OCI-LY7 (cell line): ENCODE measurements around the gene RAPGEF5. TPM values are rescaled to one million over a fixed set of nuclear protein-coding genes. Genes with fewer than 3 reads are reported as not detected.

Source experiments
- BruUV-seq: library from RNA; stranded (reverse); fragments of 400-500 nt; replicated peaks from 2 replicates; lab custom pipeline; 2021; lab: Mats Ljungman, UMichigan
- CTCF ChIA-PET: fragments of 300-600 bp; sonication (Branson Sonifier 250); formaldehyde crosslinking; loops from one replicate; lab custom pipeline; 2022; ENCODE audit warnings: antibody characterized with exemption; ENCODE audit not compliant: unreplicated experiment; lab: Charles Lee
- POLR2A ChIA-PET: fragments of 300-600 bp; sonication (Branson Sonifier 250); formaldehyde crosslinking; loops from one replicate; lab custom pipeline; 2022; ENCODE audit warnings: antibody characterized with exemption; lab: Charles Lee
- DNase-seq: peaks from one replicate; pipeline ENCODE4 v3.0.0-alpha.2; 2015; ENCODE audit warnings: low spot score
- H2AFZ ChIP-seq: fragments of 200-600 bp; sonication (generic), shearing (Covaris generic); 2 replicates; pipeline ENCODE4 v1.6.1; 2014; ENCODE audit warnings: mild to moderate bottlenecking, antibody characterized with exemption, low read length, moderate library complexity
- H3K27ac ChIP-seq: fragments of 200-600 bp; sonication (generic); 2 replicates; pipeline ENCODE4 v1.5.1; 2014; ENCODE audit warnings: mixed run types, low read depth, mild to moderate bottlenecking, moderate library complexity, low read length, inconsistent platforms; ENCODE audit not compliant: poor library complexity, severe bottlenecking
- H3K36me3 ChIP-seq: fragments of 200-600 bp; sonication (generic); 2 replicates; pipeline ENCODE4 v1.6.1; 2014; ENCODE audit warnings: mild to moderate bottlenecking, antibody characterized with exemption, low read length, moderate library complexity, mixed read lengths; ENCODE audit not compliant: insufficient read depth
- H3K4me1 ChIP-seq: fragments of 200-600 bp; sonication (generic); 2 replicates; pipeline ENCODE4 v1.5.1; 2014; ENCODE audit warnings: mild to moderate bottlenecking, low read length; ENCODE audit not compliant: insufficient read depth, poor library complexity, severe bottlenecking
- H3K4me2 ChIP-seq: fragments of 200-600 bp; sonication (generic); 2 replicates; pipeline ENCODE4 v1.6.1; 2014; ENCODE audit warnings: mild to moderate bottlenecking, low read length
- H3K4me3 ChIP-seq: fragments of 200-600 bp; sonication (generic); 2 replicates; pipeline ENCODE4 v1.5.1; 2014; ENCODE audit warnings: mild to moderate bottlenecking, low read depth, low read length; ENCODE audit not compliant: poor library complexity, severe bottlenecking
- H3K79me2 ChIP-seq: fragments of 200-600 bp; sonication (generic); 2 replicates; pipeline ENCODE4 v1.6.1; 2016; ENCODE audit warnings: low read depth, mild to moderate bottlenecking, low read length, moderate library complexity, mixed read lengths; ENCODE audit not compliant: insufficient read depth
- H3K9me2 ChIP-seq: fragments of 200-600 bp; sonication (generic); 2 replicates; pipeline ENCODE4 v1.6.1; 2016; ENCODE audit warnings: mild to moderate bottlenecking, low read length, mixed read lengths; ENCODE audit not compliant: insufficient read depth
- H3K9me3 ChIP-seq: fragments of 200-600 bp; sonication (generic); 2 replicates; pipeline ENCODE4 v1.6.1; 2014; ENCODE audit warnings: mild to moderate bottlenecking, mixed run types, low read length, mixed read lengths
- H4K20me1 ChIP-seq: fragments of 200-600 bp; sonication (generic); 2 replicates; pipeline ENCODE4 v1.6.1; 2014; ENCODE audit warnings: mild to moderate bottlenecking, antibody characterized with exemption, low read length, moderate library complexity, mixed read lengths; ENCODE audit not compliant: insufficient read depth
- CTCF ChIP-seq: fragments of 200-600 bp; sonication (generic); conservative IDR thresholded peaks from 2 replicates; pipeline ENCODE4 v1.5.1; 2014; ENCODE audit warnings: mild to moderate bottlenecking, antibody characterized with exemption, low read length, moderate library complexity, mixed read lengths
- EZH2phosphoT487 ChIP-seq: fragments of 200-600 bp; sonication (generic); IDR thresholded peaks from 2 replicates; pipeline ENCODE4 v1.6.1; 2018; ENCODE audit warnings: low read depth, borderline replicate concordance, mild to moderate bottlenecking, mixed run types, antibody characterized with exemption, low read length, moderate library complexity, mixed read lengths
- intact Hi-C: fragments of 100-400 bp; cut with micrococcal nuclease; formaldehyde crosslinking; loops from one replicate; pipeline ENCODE4 v1.10.0; 2022; ENCODE audit not compliant: unreplicated experiment
- total RNA-seq, 2 experiments: library from RNA; depleted of rRNA in 1 of 2; stranded (reverse); fragments of >200 nt in 1 of 2; shearing (Covaris generic) in 1 of 2; gene quantifications; 2 replicates each; pipeline ENCODE4 v1.2.3, GENCODE V29; 2014 to 2022

RAPGEF5 gene
- total RNA-seq, 2 experiments from 2014 or later, result 114 to 115 TPM

DNA sequence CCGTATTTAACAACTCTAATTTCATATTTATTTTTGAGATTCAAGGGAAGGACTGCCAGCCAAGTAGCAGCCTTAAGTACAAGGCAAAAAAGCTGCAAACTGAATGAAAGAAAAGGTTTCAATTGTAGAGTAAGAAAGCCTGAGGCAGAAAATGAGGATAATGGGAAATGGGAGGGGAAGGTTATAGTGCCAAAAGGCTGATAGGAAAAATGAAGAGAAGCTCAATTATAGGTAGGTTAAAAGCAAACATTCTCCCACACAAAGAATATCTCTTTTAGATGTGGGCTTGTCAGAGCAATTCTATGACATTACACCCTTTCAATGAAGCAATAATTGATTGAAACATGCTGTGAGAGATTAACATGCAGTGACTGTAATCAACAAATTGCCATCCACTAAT is 175.3 kb downstream of the RAPGEF5 start:
- ChIA-PET POLR2A (interaction anchor here (0.7 to 1.6 kb wide), 3 partner anchors 8 to 131 kb away, joined by 3 to 5 read pairs (median 5); no protein-coding TSS in a partner anchor), CTCF (no interaction called here)
- no peaks in the 10 kb centered on the region for H3K79me2 ChIP-seq
- no peak for TF ChIP-seq CTCF
- no peak for TF ChIP-seq EZH2phosphoT487
- H3K4me2 ChIP-seq, result no peak overlapping the region
- no peaks in the 10 kb centered on the region for H3K4me1 ChIP-seq
- H3K4me3 ChIP-seq, result no peak overlapping the region
- DNase-seq, result no peak
- H2AFZ ChIP-seq, result no peak overlapping the region
- H4K20me1 ChIP-seq, result no peaks in the 10 kb centered on the region
- H3K27ac ChIP-seq, result no peak overlapping the region
- intact Hi-C loops, result no loop called here
- no peaks in the 10 kb centered on the region for H3K9me2 ChIP-seq
- BruUV-seq, result no TSS peak
- peaks cover 94% of the 10 kb centered on the region for H3K36me3 ChIP-seq
- H3K9me3 ChIP-seq, result peaks cover 3% of the 10 kb centered on the region; the same call in 1 of the 2 replicates

DNA sequence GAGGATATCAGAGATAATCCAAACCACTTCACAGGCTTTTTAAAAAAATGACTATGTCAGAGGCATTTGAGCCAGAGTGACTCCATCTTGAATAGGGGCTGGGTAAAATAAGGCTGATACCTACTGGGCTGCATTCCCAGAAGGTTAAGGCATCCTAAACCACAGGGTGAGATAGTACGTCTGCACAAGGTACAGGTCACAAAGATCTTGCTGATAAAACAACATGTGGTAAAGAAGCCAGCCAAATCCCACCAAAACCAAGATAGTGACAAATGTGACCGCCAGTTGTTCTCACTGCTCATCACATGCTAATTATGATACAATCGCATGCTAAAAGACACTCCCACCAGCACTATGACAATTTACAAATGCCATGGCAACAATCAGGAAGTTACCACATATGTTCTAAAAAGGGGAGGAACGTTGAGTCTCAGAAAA is 177.5 kb downstream of the RAPGEF5 start:
- peaks cover 96% of the 10 kb centered on the region for H3K36me3 ChIP-seq
- no peak overlapping the region for H2AFZ ChIP-seq
- no peak for TF ChIP-seq EZH2phosphoT487
- no peak for TF ChIP-seq CTCF
- POLR2A ChIA-PET, result interaction anchor here (0.7 to 1.3 kb wide), 3 partner anchors 10 to 107 kb away, joined by 3 read pairs; no protein-coding TSS in a partner anchor
- no TSS peak for BruUV-seq
- no peak overlapping the region for H3K27ac ChIP-seq
- no peak for DNase-seq
- H3K4me3 ChIP-seq, result no peak overlapping the region
- intact Hi-C loops, result no loop called here
- no peak overlapping the region for H3K4me2 ChIP-seq
- CTCF ChIA-PET, result interaction anchor here (0.5 kb wide), 1 partner anchor 65 kb away, joined by 3 read pairs; no protein-coding TSS in a partner anchor
- peaks cover 3% of the 10 kb centered on the region; the same call in 1 of the 2 replicates for H3K9me3 ChIP-seq
- H4K20me1 ChIP-seq, result no peaks in the 10 kb centered on the region
- no peaks in the 10 kb centered on the region for H3K4me1 ChIP-seq
- no peaks in the 10 kb centered on the region for H3K79me2 ChIP-seq
- H3K9me2 ChIP-seq, result no peaks in the 10 kb centered on the region

DNA sequence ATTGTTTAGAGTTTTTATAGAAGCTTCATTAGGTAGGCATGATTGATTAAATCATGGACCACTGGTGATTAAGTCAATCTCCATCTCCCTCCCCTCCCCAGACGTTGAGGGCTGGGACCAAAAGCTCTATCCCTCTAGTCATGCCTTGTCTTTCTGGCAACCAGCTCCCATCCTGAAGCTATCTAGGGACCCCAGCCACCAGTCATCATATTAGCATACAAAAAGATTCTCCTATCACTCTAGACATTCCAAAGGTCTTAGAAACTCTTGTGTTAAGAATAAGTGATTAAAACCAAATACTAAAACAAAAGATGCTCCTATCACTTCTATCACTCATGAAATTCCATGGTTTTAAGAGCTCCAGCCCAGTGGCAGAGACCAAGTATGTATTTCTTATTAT is 178.2 kb downstream of the RAPGEF5 start:
- H2AFZ ChIP-seq, result no peak overlapping the region
- no peak for DNase-seq
- H3K4me2 ChIP-seq, result no peak overlapping the region
- no peaks in the 10 kb centered on the region for H3K9me2 ChIP-seq
- no peaks in the 10 kb centered on the region for H4K20me1 ChIP-seq
- H3K4me3 ChIP-seq, result no peak overlapping the region
- no TSS peak for BruUV-seq
- no peaks in the 10 kb centered on the region for H3K4me1 ChIP-seq
- POLR2A ChIA-PET, result interaction anchor here (0.9 to 1.3 kb wide), 2 partner anchors 13 to 20 kb away, joined by 3 read pairs; no protein-coding TSS in a partner anchor
- peaks cover 3% of the 10 kb centered on the region; the same call in 1 of the 2 replicates for H3K9me3 ChIP-seq
- CTCF ChIA-PET, result no interaction called here
- no peak overlapping the region for H3K27ac ChIP-seq
- H3K79me2 ChIP-seq, result no peaks in the 10 kb centered on the region
- H3K36me3 ChIP-seq, result peaks cover 94% of the 10 kb centered on the region
- TF ChIP-seq EZH2phosphoT487 (no peak), CTCF (no peak)
- intact Hi-C loops, result no loop called here
